OCI-LY7 (cell line): ENCODE measurements around the gene TFRC. TPM values are rescaled to one million over a fixed set of nuclear protein-coding genes. Genes with fewer than 3 reads are reported as not detected.
"Not testable (repeated sequence)": the region's sequence is repeated elsewhere in the genome, so short reads cannot be mapped to it uniquely, and the experiment has no call there.

Source experiments
- BruUV-seq: library from RNA; stranded (reverse); fragments of 400-500 nt; replicated peaks from 2 replicates; lab custom pipeline; 2021; lab: Mats Ljungman, UMichigan
- CTCF ChIA-PET: fragments of 300-600 bp; sonication (Branson Sonifier 250); formaldehyde crosslinking; loops from one replicate; lab custom pipeline; 2022; ENCODE audit warnings: antibody characterized with exemption; ENCODE audit not compliant: unreplicated experiment; lab: Charles Lee
- POLR2A ChIA-PET: fragments of 300-600 bp; sonication (Branson Sonifier 250); formaldehyde crosslinking; loops from one replicate; lab custom pipeline; 2022; ENCODE audit warnings: antibody characterized with exemption; lab: Charles Lee
- DNase-seq: peaks from one replicate; pipeline ENCODE4 v3.0.0-alpha.2; 2015; ENCODE audit warnings: low spot score
- H2AFZ ChIP-seq: fragments of 200-600 bp; sonication (generic), shearing (Covaris generic); 2 replicates; pipeline ENCODE4 v1.6.1; 2014; ENCODE audit warnings: mild to moderate bottlenecking, antibody characterized with exemption, low read length, moderate library complexity
- H3K27ac ChIP-seq: fragments of 200-600 bp; sonication (generic); 2 replicates; pipeline ENCODE4 v1.5.1; 2014; ENCODE audit warnings: mixed run types, low read depth, mild to moderate bottlenecking, moderate library complexity, low read length, inconsistent platforms; ENCODE audit not compliant: poor library complexity, severe bottlenecking
- H3K36me3 ChIP-seq: fragments of 200-600 bp; sonication (generic); 2 replicates; pipeline ENCODE4 v1.6.1; 2014; ENCODE audit warnings: mild to moderate bottlenecking, antibody characterized with exemption, low read length, moderate library complexity, mixed read lengths; ENCODE audit not compliant: insufficient read depth
- H3K4me1 ChIP-seq: fragments of 200-600 bp; sonication (generic); 2 replicates; pipeline ENCODE4 v1.5.1; 2014; ENCODE audit warnings: mild to moderate bottlenecking, low read length; ENCODE audit not compliant: insufficient read depth, poor library complexity, severe bottlenecking
- H3K4me2 ChIP-seq: fragments of 200-600 bp; sonication (generic); 2 replicates; pipeline ENCODE4 v1.6.1; 2014; ENCODE audit warnings: mild to moderate bottlenecking, low read length
- H3K4me3 ChIP-seq: fragments of 200-600 bp; sonication (generic); 2 replicates; pipeline ENCODE4 v1.5.1; 2014; ENCODE audit warnings: mild to moderate bottlenecking, low read depth, low read length; ENCODE audit not compliant: poor library complexity, severe bottlenecking
- H3K79me2 ChIP-seq: fragments of 200-600 bp; sonication (generic); 2 replicates; pipeline ENCODE4 v1.6.1; 2016; ENCODE audit warnings: low read depth, mild to moderate bottlenecking, low read length, moderate library complexity, mixed read lengths; ENCODE audit not compliant: insufficient read depth
- H3K9me2 ChIP-seq: fragments of 200-600 bp; sonication (generic); 2 replicates; pipeline ENCODE4 v1.6.1; 2016; ENCODE audit warnings: mild to moderate bottlenecking, low read length, mixed read lengths; ENCODE audit not compliant: insufficient read depth
- H3K9me3 ChIP-seq: fragments of 200-600 bp; sonication (generic); 2 replicates; pipeline ENCODE4 v1.6.1; 2014; ENCODE audit warnings: mild to moderate bottlenecking, mixed run types, low read length, mixed read lengths
- H4K20me1 ChIP-seq: fragments of 200-600 bp; sonication (generic); 2 replicates; pipeline ENCODE4 v1.6.1; 2014; ENCODE audit warnings: mild to moderate bottlenecking, antibody characterized with exemption, low read length, moderate library complexity, mixed read lengths; ENCODE audit not compliant: insufficient read depth
- CTCF ChIP-seq: fragments of 200-600 bp; sonication (generic); conservative IDR thresholded peaks from 2 replicates; pipeline ENCODE4 v1.5.1; 2014; ENCODE audit warnings: mild to moderate bottlenecking, antibody characterized with exemption, low read length, moderate library complexity, mixed read lengths
- EZH2phosphoT487 ChIP-seq: fragments of 200-600 bp; sonication (generic); IDR thresholded peaks from 2 replicates; pipeline ENCODE4 v1.6.1; 2018; ENCODE audit warnings: low read depth, borderline replicate concordance, mild to moderate bottlenecking, mixed run types, antibody characterized with exemption, low read length, moderate library complexity, mixed read lengths
- intact Hi-C: fragments of 100-400 bp; cut with micrococcal nuclease; formaldehyde crosslinking; loops from one replicate; pipeline ENCODE4 v1.10.0; 2022; ENCODE audit not compliant: unreplicated experiment
- total RNA-seq, 2 experiments: library from RNA; depleted of rRNA in 1 of 2; stranded (reverse); fragments of >200 nt in 1 of 2; shearing (Covaris generic) in 1 of 2; gene quantifications; 2 replicates each; pipeline ENCODE4 v1.2.3, GENCODE V29; 2014 to 2022

Gene TFRC
- total RNA-seq, 2 experiments from 2014 or later, result 127 to 236 TPM

DNA sequence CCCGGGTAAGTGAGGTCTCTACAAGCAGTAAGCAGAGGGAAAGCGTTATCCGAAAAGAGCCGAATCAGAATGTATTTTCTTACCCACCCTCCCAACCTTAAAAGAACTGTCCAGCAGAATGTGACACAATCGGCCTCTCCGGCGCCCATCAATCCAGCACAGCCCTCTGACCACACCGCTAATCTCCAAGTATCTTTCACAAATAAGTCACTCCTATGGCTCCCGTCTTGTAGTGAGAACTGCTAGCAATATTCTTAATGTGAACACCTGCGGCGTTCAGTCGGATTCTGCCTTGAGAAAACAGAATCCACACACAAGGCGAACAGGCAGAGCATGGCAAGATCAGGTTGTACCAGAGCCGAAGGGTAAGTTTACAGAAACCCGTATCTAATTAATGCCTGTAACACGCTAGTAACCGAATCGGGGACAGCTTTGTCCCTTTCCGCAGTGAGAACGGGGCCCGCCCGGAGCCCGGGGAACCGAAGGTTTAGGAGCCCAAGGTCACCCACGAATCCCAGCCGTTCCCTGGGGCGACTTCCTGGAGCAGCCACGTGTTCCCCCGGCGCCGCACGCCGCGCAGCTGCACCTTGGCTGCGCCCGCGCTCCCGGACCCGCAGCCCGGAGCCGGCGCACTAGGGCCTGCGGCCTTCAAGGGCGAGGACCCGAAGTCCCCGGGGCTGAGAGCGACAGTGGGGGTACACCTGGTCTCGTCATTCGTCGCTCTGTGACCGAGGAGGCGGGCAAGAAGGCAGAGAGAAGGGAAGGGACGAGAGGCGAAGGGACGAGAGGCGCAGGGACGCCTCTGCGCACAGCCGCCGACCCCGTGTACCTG lies 672 bp downstream of the TFRC start:
- Histone ChIP-seq H3K4me1 (peaks cover 27% of the 10 kb centered on the region), H4K20me1 (peaks cover 34% of the 10 kb centered on the region), H3K27ac (peak overlapping the region; percentile 75), H3K79me2 (peaks cover 56% of the 10 kb centered on the region), H2AFZ (no peak overlapping the region), H3K36me3 (peaks cover 42% of the 10 kb centered on the region), H3K9me3 (no peaks in the 10 kb centered on the region), H3K4me2 (peak overlapping the region; percentile 87), H3K9me2 (no peaks in the 10 kb centered on the region), H3K4me3 (peak overlapping the region; percentile 77)
- intact Hi-C loops, result no loop called here
- TF ChIP-seq CTCF, result no peak
- TF ChIP-seq EZH2phosphoT487, result no peak
- BruUV-seq, result no TSS peak
- ChIA-PET CTCF (no interaction called here), POLR2A (interaction anchor here (0.6 to 1.2 kb wide), 3 partner anchors 15 to 106 kb away, joined by 4 read pairs; no protein-coding TSS in a partner anchor)
- DNase-seq, result peak; percentile 74

- peaks cover 65% of the 10 kb centered on the region for H3K79me2 ChIP-seq
- intact Hi-C loops, H2AFZ ChIP-seq, H3K9me3 ChIP-seq, H3K27ac ChIP-seq, CTCF ChIA-PET, H3K9me2 ChIP-seq, DNase-seq: not testable (repeated sequence)
- H3K4me1 ChIP-seq, result peaks cover 27% of the 10 kb centered on the region
- BruUV-seq, result TSS peak; percentile 75
- POLR2A ChIA-PET, result interaction anchor here (0.6 to 1.8 kb wide), 6 partner anchors 11 to 1390 kb away, joined by 3 to 6 read pairs (median 4); no protein-coding TSS in a partner anchor
- H4K20me1 ChIP-seq, result peaks cover 34% of the 10 kb centered on the region
- peak overlapping the region; percentile 77 for H3K4me3 ChIP-seq
- H3K36me3 ChIP-seq, result peaks cover 50% of the 10 kb centered on the region
- H3K4me2 ChIP-seq, result peak overlapping the region; percentile 87
Measured at GRCh38 chr3:196080101-196080846, 1.6 kb downstream of the TFRC start.

- intact Hi-C loops, result no loop called here
- ChIA-PET POLR2A (interaction anchor here (0.6 to 1.8 kb wide), 6 partner anchors 8 to 1389 kb away, joined by 3 to 6 read pairs (median 4); no protein-coding TSS in a partner anchor), CTCF (no interaction called here)
- TF ChIP-seq CTCF (no peak), EZH2phosphoT487 (no peak)
- BruUV-seq, result no TSS peak
- DNase-seq, result no peak
- Histone ChIP-seq H3K9me2 (no peaks in the 10 kb centered on the region), H3K79me2 (peaks cover 65% of the 10 kb centered on the region), H3K27ac (no peak overlapping the region), H3K4me2 (peak overlapping the region; percentile 87), H3K36me3 (peaks cover 56% of the 10 kb centered on the region), H3K9me3 (no peaks in the 10 kb centered on the region), H2AFZ (no peak overlapping the region), H4K20me1 (peaks cover 34% of the 10 kb centered on the region), H3K4me3 (peak overlapping the region; percentile 77), H3K4me1 (peaks cover 27% of the 10 kb centered on the region)
Measured at GRCh38 chr3:196079682-196080081, 2.2 kb downstream of the TFRC start.
